Hepatocyte (in vitro differentiated cells): ENCODE measurements around the gene SGSM1. TPM values are rescaled to one million over a fixed set of nuclear protein-coding genes. Genes with fewer than 3 reads are reported as not detected.

Experiments used
- DNase-seq: peaks from one replicate; pipeline ENCODE4 v3.0.0-alpha.2; 2016; ENCODE audit warnings: low spot score
- H2AFZ ChIP-seq: fragments of 200-600 bp; sonication (generic); 2 replicates; pipeline ENCODE4 v1.6.0; 2016; ENCODE audit warnings: antibody characterized with exemption, mild to moderate bottlenecking
- H3K27ac ChIP-seq: fragments of 200-600 bp; sonication (generic); 2 replicates; pipeline ENCODE4 v1.5.1; 2016; ENCODE audit warnings: mild to moderate bottlenecking
- H3K27me3 ChIP-seq: fragments of 200-600 bp; sonication (generic); 2 replicates; pipeline ENCODE4 v1.6.1; 2016
- H3K36me3 ChIP-seq: fragments of 200-600 bp; sonication (generic); replicated peaks from 2 replicates; pipeline ENCODE4 v1.5.1; 2016; ENCODE audit warnings: low read depth; ENCODE audit not compliant: insufficient read depth
- H3K4me1 ChIP-seq: fragments of 200-600 bp; sonication (generic); 2 replicates; pipeline ENCODE4 v1.5.1; 2016; ENCODE audit warnings: mild to moderate bottlenecking, moderate library complexity; ENCODE audit not compliant: insufficient read depth
- H3K4me2 ChIP-seq: fragments of 200-600 bp; sonication (generic); 2 replicates; pipeline ENCODE4 v1.6.0; 2016
- H3K4me3 ChIP-seq: fragments of 200-600 bp; sonication (generic); 2 replicates; pipeline ENCODE4 v1.5.1; 2016; ENCODE audit warnings: mild to moderate bottlenecking
- H3K79me2 ChIP-seq: fragments of 200-600 bp; sonication (generic); 2 replicates; pipeline ENCODE4 v1.6.0; 2017; ENCODE audit warnings: mild to moderate bottlenecking
- H3K9me2 ChIP-seq: fragments of 200-600 bp; sonication (generic); replicated peaks from 2 replicates; pipeline ENCODE4 v1.6.0; 2017; ENCODE audit warnings: mild to moderate bottlenecking; ENCODE audit not compliant: insufficient read depth
- H3K9me3 ChIP-seq: fragments of 200-600 bp; sonication (generic); 2 replicates; pipeline ENCODE4 v1.5.1; 2016; ENCODE audit warnings: low read depth, mild to moderate bottlenecking
- H4K20me1 ChIP-seq: fragments of 200-600 bp; sonication (generic); 2 replicates; pipeline ENCODE4 v1.6.0; 2016; ENCODE audit warnings: mild to moderate bottlenecking; ENCODE audit not compliant: insufficient read depth, poor library complexity, severe bottlenecking
- EZH2 ChIP-seq: fragments of 200-600 bp; sonication (generic); IDR thresholded peaks from 2 replicates; pipeline ENCODE4 v1.6.1; 2016; ENCODE audit warnings: antibody characterized with exemption, mild to moderate bottlenecking, borderline replicate concordance
- EZH2phosphoT487 ChIP-seq: fragments of 200-600 bp; sonication (generic); IDR thresholded peaks from one replicate; pipeline ENCODE4 v1.6.1; 2018; ENCODE audit warnings: antibody characterized with exemption, mild to moderate bottlenecking, low read depth, moderate library complexity; ENCODE audit not compliant: unreplicated experiment, severe bottlenecking
- WGBS: methylation state at CpG from one replicate; pipeline ENCODE4 v1.1.6; 2016; ENCODE audit warnings: low lambda C conversion rate; ENCODE audit errors: missing lambda C conversion rate; 5-methylcytosine and 5-hydroxymethylcytosine counted together
- polyA plus RNA-seq: library from polyadenylated mRNA; unstranded; fragments of >200 nt; fragmentation: Nextera tagmentation; extraction: Ambion mirVana; gene quantifications from 2 replicates; pipeline ENCODE4 v1.2.1, GENCODE V29; 2016
- total RNA-seq: library from RNA; depleted of rRNA; stranded (reverse); fragments of >200 nt; gene quantifications from 2 replicates; pipeline ENCODE4 v1.2.3, GENCODE V29; 2014
- TF ChIP-seq, protein P1 (sequence below): fragments of 200-600 bp; sonication (generic); IDR thresholded peaks from 2 replicates; pipeline ENCODE4 v1.5.1; 2016; ENCODE audit warnings: antibody characterized with exemption, mild to moderate bottlenecking; ENCODE audit not compliant: poor library complexity

Gene SGSM1
- total and polyA plus RNA-seq, 2 experiments from 2014 or later = 1.7 to 3.5 TPM

DNA sequence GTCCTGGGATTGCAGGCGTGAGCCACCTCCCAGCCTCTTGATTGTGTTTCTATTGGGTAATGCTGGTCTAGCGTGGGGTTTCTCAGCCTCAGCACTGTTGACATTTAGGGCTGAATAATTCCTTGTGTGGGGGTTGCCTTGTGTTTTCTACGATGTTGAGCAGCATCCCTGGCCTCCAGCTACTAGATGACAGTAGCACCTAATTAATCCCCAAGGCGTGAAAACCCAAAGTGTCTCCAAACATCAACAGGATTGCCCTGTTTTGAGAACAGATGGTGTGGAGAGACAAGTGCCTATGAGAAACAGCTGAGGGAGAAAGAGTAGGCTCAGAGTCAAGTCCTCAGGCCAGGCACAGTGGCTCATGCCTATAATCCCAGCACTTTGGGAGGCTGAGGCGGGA is 67.2 kb downstream of the SGSM1 start:
- Histone ChIP-seq H3K27me3 (no peaks in the 10 kb centered on the region), H3K4me1 (no peaks in the 10 kb centered on the region), H3K4me2 (no peak overlapping the region), H3K27ac (no peak overlapping the region), H2AFZ (no peak overlapping the region), H4K20me1 (no peaks in the 10 kb centered on the region), H3K4me3 (no peak overlapping the region), H3K9me3 (no peaks in the 10 kb centered on the region), H3K79me2 (no peaks in the 10 kb centered on the region), H3K36me3 (no peaks in the 10 kb centered on the region), H3K9me2 (no peaks in the 10 kb centered on the region)
- DNase-seq = no peak
- WGBS = 56% methylated on average over 5 of the region's 5 CpGs
- no peak for TF ChIP-seq EZH2phosphoT487
- TF ChIP-seq, protein P1, sequence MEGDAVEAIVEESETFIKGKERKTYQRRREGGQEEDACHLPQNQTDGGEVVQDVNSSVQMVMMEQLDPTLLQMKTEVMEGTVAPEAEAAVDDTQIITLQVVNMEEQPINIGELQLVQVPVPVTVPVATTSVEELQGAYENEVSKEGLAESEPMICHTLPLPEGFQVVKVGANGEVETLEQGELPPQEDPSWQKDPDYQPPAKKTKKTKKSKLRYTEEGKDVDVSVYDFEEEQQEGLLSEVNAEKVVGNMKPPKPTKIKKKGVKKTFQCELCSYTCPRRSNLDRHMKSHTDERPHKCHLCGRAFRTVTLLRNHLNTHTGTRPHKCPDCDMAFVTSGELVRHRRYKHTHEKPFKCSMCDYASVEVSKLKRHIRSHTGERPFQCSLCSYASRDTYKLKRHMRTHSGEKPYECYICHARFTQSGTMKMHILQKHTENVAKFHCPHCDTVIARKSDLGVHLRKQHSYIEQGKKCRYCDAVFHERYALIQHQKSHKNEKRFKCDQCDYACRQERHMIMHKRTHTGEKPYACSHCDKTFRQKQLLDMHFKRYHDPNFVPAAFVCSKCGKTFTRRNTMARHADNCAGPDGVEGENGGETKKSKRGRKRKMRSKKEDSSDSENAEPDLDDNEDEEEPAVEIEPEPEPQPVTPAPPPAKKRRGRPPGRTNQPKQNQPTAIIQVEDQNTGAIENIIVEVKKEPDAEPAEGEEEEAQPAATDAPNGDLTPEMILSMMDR = no peak
- TF ChIP-seq EZH2 = no peak

DNA sequence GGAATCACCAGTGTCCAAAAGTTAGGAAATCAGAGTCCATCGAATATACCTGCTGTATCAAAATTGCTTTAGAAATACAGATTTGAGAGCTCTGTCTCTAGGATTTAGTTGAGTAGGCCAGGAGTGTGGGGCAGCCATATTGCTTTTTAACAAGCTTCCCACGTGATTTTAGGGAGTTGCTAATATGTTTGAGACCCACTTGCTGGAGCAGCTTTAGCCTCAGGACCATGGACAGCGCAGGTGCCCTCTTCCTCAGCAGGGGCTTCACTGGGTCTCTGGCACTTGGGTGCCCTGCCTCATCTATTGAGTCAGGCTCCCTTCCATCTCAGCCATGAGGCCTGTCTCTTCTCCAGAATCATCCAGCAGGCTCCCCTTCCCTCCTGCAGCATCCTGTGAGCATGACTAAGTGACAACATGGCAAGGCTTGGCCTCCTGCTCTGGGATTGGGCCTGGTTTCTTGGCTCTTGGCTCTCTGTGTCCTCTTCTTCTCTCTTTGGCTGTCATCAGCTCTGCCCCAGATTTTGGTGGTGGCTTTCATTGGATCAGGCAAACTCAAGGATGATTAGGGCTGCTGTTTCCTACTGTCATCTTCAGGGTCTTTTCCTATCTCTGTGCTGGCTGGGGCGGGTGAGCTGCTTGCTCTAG is 70.0 kb downstream of the SGSM1 start:
- TF ChIP-seq EZH2 (no peak), EZH2phosphoT487 (no peak)
- TF ChIP-seq, protein P1 = no peak
- H3K27me3 ChIP-seq = no peaks in the 10 kb centered on the region
- 55% methylated on average over 4 of the region's 4 CpGs for WGBS
- H2AFZ ChIP-seq = no peak overlapping the region
- no peak overlapping the region for H3K27ac ChIP-seq
- peak; percentile 63 for DNase-seq
- H3K4me3 ChIP-seq = no peak overlapping the region
- H3K4me1 ChIP-seq = no peaks in the 10 kb centered on the region
- H3K36me3 ChIP-seq = no peaks in the 10 kb centered on the region
- H3K79me2 ChIP-seq = no peaks in the 10 kb centered on the region
- H3K9me2 ChIP-seq = no peaks in the 10 kb centered on the region
- no peaks in the 10 kb centered on the region for H3K9me3 ChIP-seq
- no peak overlapping the region for H3K4me2 ChIP-seq
- H4K20me1 ChIP-seq = no peaks in the 10 kb centered on the region

DNA sequence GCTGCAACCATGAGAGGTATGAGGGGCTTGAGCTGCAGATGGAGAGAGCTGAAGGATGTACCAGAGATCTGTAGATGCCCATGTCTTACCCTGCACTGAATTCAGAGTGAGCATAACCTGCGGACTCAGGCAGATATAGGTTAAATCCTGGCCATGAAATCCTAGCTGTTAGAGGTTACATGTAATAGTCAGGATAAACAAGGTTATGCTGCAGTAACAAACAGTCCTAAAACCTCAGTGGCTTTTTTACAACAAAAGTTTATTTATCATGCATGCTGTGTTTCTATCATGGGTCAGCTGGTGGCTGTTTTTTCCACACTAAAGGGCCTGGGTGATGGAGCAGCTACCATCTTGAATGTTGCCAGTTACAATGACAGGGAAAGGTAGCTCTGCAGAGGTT is 70.7 kb downstream of the SGSM1 start:
- Histone ChIP-seq H4K20me1 (no peaks in the 10 kb centered on the region), H2AFZ (no peak overlapping the region), H3K9me2 (no peaks in the 10 kb centered on the region), H3K4me1 (no peaks in the 10 kb centered on the region), H3K79me2 (no peaks in the 10 kb centered on the region), H3K36me3 (no peaks in the 10 kb centered on the region), H3K27me3 (no peaks in the 10 kb centered on the region), H3K9me3 (no peaks in the 10 kb centered on the region), H3K4me3 (no peak overlapping the region), H3K27ac (no peak overlapping the region), H3K4me2 (no peak overlapping the region)
- TF ChIP-seq, protein P1 = no peak
- TF ChIP-seq EZH2phosphoT487 = no peak
- TF ChIP-seq EZH2 = no peak
- no peak for DNase-seq
- 95% methylated on average over 1 of the region's 1 CpG for WGBS
